Transverse colon (tissue), 4 donors: Measurements from ENCODE around the gene CNTNAP2.
"Not testable (repeated sequence)": the region's sequence is repeated elsewhere in the genome, so short reads cannot be mapped to it uniquely, and the experiment has no call there.

ENCODE experiments used
- POLR2AphosphoS5 ChIP-seq, 3 donors: sonication (generic); formaldehyde crosslinking; IDR thresholded peaks; one replicate each; pipeline ENCODE4 v1.6.1; 2016; ENCODE audit warnings: antibody characterized with exemption in 3 of 3
- TF ChIP-seq, protein P1 (sequence below), 5 experiments: fragments of 200-600 bp in 3 of 5; fragments of 450-650 bp in 2 of 5; sonication (generic) in 3 of 5; IDR thresholded peaks; 1 replicate in 2 of 5; 2 replicates in 3 of 5; pipeline ENCODE4 v1.5.1; 2016 to 2017; ENCODE audit warnings: antibody characterized with exemption in 5 of 5, inconsistent platforms in 3 of 5, mild to moderate bottlenecking in 2 of 5, moderate library complexity in 1 of 5

DNA sequence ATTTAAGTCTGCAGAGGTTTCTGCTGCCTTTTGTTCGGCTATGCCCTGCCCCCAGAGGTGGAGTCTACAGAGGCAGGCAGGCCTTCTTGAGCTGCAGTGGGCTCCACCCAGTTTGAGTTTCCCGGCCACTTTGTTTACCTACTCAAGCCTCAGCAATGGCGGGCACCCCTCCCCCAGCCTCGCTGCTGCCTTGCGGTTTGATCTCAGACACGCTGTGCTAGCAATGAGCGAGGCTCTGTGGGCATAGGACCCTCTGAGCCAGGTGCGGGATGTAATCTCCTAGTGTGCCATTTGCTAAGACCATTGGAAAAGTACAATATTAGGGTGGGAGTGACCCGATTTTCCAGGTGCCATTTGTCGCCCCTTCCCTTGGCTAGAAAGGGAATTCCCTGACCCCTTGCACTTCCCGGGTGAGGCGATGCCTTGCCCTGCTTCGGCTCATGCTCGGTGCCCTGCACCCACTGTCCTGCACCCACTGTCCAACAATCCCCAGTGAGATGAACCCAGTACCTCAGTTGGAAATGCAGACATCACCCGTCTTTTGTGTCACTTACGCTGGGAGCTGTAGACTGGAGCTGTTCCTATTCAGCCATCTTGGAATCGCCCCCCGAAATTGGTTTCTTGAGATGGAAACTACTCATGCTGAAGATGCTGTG, 1621.1 kb downstream of the CNTNAP2 start:
- TF ChIP-seq, protein P1, sequence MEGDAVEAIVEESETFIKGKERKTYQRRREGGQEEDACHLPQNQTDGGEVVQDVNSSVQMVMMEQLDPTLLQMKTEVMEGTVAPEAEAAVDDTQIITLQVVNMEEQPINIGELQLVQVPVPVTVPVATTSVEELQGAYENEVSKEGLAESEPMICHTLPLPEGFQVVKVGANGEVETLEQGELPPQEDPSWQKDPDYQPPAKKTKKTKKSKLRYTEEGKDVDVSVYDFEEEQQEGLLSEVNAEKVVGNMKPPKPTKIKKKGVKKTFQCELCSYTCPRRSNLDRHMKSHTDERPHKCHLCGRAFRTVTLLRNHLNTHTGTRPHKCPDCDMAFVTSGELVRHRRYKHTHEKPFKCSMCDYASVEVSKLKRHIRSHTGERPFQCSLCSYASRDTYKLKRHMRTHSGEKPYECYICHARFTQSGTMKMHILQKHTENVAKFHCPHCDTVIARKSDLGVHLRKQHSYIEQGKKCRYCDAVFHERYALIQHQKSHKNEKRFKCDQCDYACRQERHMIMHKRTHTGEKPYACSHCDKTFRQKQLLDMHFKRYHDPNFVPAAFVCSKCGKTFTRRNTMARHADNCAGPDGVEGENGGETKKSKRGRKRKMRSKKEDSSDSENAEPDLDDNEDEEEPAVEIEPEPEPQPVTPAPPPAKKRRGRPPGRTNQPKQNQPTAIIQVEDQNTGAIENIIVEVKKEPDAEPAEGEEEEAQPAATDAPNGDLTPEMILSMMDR (IDR thresholded peaks at IDR 0.05) = not testable (repeated sequence)
- TF ChIP-seq POLR2AphosphoS5 (IDR thresholded peaks at IDR 0.05) = not testable (repeated sequence)
